ENCODE results near the gene AFMID. TPM values are rescaled to one million over a fixed set of nuclear protein-coding genes. Genes with fewer than 3 reads are reported as not detected.
A peak's percentile ranks its signal among the peaks of the same experiment; 100 is the strongest.
"Not testable (repeated sequence)": the region's sequence is repeated elsewhere in the genome, so short reads cannot be mapped to it uniquely, and the experiment has no call there.

The AFMID gene
- total RNA-seq, 2 experiments from 2014 or later = 17.1 to 24.2 TPM

DNA sequence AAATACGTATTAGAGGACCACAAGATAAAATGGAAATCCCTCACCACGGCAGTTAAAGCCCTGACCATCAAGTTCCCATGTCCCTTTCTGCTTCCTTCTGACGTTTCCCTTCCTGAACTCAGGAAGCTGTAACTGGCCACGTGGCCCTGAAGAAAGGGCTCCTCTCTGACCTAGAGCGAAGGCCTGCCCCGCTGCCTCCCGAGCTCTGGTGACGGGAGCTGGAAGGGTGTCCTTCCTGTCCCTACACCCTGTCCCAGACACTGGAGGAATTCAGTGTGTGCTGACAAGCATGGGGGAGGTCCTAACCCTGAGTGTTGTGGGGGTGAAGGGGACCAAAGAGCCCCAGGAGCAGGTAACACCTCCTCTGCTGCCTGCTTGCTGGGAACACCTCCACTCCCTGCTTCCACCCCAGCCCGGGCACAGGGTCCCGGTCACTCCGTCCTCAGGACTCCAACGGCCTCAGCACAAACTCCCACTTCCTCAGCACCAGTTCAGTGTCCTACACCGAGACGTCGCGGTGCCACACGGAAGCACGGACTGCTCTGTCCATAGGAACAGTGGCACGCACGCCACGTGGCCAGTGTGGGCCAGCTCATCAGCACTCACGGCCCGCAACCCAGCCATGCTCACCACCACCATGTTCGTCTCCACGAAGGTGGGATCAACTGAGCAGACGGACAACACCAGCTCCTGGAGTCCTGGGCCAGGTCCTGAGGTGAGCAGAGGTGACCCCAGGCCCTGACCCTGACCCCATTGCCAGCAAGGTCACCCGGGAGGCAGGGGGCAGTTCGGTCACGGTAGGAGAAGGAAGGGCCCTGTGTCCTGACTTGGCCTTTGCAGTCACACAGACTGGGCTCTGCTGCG is 61.1 kb downstream of the AFMID start:
- Mint-ChIP-seq H3K36me3 (no peaks in the 10 kb centered on the region), H3K4me1 (peaks cover 28% of the 10 kb centered on the region), H3K4me3 (no peak overlapping the region), H3K27me3 (peaks cover 12% of the 10 kb centered on the region), H3K27ac (no peak overlapping the region), H3K9me3 (ENCODE audit: low read depth) (no peaks in the 10 kb centered on the region)
- CTCF ChIA-PET = interaction anchor here (0.9 to 4.8 kb wide), 6 partner anchors 23 to 229 kb away, joined by 3 to 52 read pairs (median 15); no protein-coding TSS in a partner anchor
- ATAC-seq = no peak
- DNase-seq = no peak

DNA sequence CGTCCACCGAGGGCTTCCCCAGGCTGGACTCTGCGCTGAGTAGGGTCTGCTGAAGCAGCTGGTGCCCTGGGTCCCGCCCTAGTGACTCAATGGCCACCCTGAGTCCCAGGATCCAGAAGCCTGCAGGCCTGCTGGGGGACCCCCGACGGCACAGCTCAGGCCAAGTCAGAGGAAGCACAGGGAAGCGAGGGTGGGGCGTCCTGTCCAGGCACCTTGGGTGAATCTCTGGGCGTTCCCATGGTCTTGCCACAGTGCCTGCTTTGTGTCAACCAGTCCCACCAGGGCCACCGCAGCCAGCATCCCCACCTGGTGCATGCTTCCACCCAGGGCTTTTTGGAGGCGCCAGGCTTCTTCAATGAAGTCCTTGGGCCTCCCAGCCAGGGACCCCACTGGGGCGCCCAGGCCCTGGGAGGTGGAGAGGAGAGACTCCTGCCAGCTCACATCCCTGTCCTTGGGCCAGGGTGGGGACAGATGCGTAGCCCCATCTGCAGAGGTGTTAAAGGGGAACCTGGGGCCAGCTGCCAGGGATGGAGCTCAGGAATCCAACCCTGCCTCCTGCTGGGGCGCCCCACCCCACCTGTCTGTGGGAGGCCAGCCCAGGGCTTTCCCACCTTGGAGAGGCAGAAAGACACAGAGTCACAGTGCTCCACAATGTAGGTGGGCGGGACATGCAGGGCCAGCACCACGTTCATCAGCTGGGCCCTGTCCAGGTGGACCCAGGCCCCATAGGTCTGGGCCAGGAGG is 62.1 kb downstream of the AFMID start:
- ATAC-seq (no peak), DNase-seq (no peak)
- Mint-ChIP-seq H3K36me3 (no peaks in the 10 kb centered on the region), H3K27me3 (peaks cover 12% of the 10 kb centered on the region), H3K4me3 (no peak overlapping the region), H3K9me3 (ENCODE audit: low read depth) (no peaks in the 10 kb centered on the region), H3K4me1 (peaks cover 31% of the 10 kb centered on the region), H3K27ac (no peak overlapping the region)
- CTCF ChIA-PET = interaction anchor here (0.6 to 4.8 kb wide), 16 partner anchors 9 to 230 kb away, joined by 3 to 52 read pairs (median 8); partner anchors contain the start of gene SOCS3

DNA sequence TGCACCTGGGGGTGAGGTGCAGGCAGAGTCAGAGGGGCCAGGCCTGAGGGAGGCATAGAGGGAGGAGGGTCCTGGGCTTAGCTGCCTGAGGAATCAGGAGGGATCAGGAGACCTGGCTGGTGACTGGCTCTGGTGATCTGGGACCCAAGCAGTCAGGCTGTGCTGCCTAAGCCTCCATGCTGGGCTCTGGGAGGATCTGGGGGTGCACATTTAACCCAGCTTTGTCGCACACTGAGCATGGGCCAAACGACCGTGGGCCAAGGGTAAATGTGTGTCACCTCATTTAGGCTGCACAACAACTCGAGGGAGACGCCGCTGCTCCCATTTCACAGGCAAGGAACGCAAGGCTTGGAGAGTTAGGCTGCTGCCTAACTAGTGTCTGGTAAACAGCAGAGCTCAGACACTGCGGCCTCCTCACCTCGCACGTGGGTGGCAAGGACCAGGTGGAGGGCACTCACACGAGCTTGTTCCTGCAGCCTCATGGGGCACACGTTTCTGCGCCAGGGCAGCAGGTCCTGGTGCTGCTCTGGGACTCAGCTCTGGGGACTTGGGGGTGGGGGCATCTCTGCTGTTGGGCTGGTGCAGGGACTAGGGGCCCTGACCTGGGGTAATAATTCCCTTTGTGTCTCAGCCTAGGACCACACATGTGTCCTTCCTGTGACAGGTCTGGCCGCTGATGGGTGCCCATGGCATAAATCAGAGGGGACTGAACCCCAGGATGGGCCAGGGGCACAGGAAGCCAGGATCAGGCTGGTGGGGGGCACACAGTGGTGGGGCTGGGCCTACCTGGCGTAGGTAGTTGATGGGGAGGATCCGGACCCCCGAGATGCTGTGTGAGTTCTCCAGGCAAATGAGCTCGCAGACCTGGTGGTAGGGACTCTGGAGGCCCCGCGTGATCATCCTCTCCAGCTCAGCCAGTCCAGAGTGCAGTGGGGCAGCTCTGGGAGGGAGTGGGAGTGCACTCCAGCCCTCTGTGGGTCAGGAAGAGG is 63.0 kb downstream of the AFMID start:
- Mint-ChIP-seq H3K36me3 (no peaks in the 10 kb centered on the region), H3K27me3 (peaks cover 12% of the 10 kb centered on the region), H3K27ac (no peak overlapping the region), H3K4me3 (no peak overlapping the region), H3K4me1 (peaks cover 33% of the 10 kb centered on the region), H3K9me3 (ENCODE audit: low read depth) (no peaks in the 10 kb centered on the region)
- CTCF ChIA-PET = interaction anchor here (0.6 to 4.8 kb wide), 40 partner anchors 7 to 554 kb away, joined by 3 to 52 read pairs (median 4); partner anchors contain the start of gene SOCS3
- DNase-seq = no peak
- no peak for ATAC-seq

DNA sequence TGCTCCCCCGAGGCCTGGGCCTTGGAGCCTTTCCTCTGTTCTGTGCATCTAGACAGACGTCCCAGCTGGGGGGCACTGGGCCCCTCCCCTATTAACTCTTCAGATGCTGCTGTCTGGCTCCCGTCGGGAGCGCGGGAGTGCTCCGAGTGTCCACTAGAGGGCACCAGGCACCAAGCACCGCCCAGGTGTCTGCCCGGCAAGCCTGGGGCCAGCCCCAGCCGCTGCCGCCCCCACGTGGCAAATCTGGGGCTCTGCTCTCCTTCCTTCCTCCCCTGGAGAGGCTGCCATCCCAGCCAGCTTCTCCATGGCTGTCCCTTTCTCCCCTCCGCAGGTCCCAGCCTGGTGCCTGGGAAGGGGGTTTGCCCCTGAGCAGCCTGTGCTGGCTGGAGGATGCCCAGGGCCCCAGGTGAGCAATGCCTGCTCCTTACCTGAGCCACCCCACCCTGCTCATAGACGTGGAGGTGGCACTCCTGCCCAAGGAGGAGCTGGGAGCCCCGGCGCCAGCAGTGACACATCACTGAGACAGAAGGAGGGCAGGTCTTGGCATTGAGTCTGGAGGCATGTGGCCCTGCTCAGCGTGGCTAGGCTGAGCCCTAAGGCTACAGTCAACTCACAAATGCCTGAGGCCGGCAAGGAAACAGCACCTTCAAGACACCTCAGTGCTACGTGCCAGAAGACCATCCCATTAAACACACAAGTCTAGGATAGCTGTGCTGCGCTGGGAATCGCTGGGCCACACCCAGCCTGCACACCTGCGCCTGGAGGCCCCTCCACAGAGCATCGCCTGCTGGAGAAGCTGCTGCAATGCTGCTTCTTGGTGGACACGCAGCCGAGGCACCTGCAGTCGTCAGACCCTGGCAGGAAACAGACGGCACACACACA is 64.0 kb downstream of the AFMID start:
- H3K4me3 Mint-ChIP-seq = no peak overlapping the region
- peaks cover 33% of the 10 kb centered on the region for H3K4me1 Mint-ChIP-seq
- DNase-seq (peak; percentile 90), ATAC-seq (peak; percentile 81)
- CTCF ChIA-PET = interaction anchor here (0.7 to 4.8 kb wide), 64 partner anchors 8 to 587 kb away, joined by 3 to 52 read pairs (median 4); partner anchors contain the start of genes AFMID, SOCS3, TK1 and TMC8
- H3K36me3 Mint-ChIP-seq = no peaks in the 10 kb centered on the region
- H3K9me3 Mint-ChIP-seq (ENCODE audit: low read depth) = no peaks in the 10 kb centered on the region
- H3K27ac Mint-ChIP-seq = no peak overlapping the region
- H3K27me3 Mint-ChIP-seq = peaks cover 12% of the 10 kb centered on the region

DNA sequence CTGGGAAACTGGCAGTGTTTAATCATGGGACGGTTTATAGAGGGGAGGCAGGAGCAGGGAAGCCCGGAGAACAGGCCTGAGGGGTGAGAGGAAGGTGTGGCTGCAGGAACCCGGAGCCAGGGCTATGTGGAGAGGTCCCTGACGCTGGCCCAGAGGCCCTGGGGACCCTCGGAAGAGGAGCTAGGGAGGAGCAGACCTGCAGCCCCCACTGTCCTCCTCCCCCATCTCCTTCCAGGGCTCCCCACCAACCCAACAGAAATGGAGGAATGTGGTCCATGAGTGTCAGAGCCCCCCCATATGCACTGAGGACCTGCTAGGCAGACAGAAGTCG is 64.6 kb downstream of the AFMID start:
- Mint-ChIP-seq H3K4me3 (no peak overlapping the region), H3K27me3 (peaks cover 11% of the 10 kb centered on the region), H3K9me3 (ENCODE audit: low read depth) (no peaks in the 10 kb centered on the region), H3K4me1 (peaks cover 33% of the 10 kb centered on the region), H3K36me3 (no peaks in the 10 kb centered on the region), H3K27ac (no peak overlapping the region)
- ATAC-seq = no peak
- DNase-seq = no peak
- CTCF ChIA-PET = interaction anchor here (0.6 to 4.8 kb wide), 44 partner anchors 8 to 588 kb away, joined by 3 to 52 read pairs (median 4); partner anchors contain the start of genes AFMID, SOCS3, TK1 and TMC8

DNA sequence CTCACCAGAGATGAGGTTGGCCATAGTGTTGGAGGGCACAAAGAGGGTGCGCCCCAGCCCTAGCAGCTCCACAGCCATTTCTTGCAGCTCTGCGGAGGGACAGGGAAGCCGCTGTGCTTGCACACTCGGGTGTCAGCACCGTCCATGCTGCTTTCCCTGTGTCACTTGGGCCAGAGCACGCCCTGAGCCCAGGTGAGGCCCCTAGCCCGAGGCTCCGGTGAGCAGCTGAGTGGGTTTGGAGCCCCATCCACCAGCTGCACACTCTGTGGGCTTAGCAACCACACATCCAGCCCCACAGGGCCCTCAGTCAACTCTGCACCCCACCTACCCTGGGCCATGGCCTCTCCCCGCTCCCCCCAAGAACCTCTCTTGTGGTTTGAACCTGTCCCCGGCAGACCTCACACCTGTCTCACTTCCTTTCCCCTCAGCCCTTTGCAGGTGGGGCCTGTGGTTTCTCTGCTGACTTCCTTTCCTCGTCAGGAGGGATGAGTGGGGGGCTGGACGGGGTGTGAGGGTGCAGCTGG is 65.0 kb downstream of the AFMID start:
- peak overlapping the region; percentile 56 for H3K27ac Mint-ChIP-seq
- peak; percentile 84 for DNase-seq
- peaks cover 33% of the 10 kb centered on the region for H3K4me1 Mint-ChIP-seq
- CTCF ChIA-PET = interaction anchor here (0.6 to 4.8 kb wide), 24 partner anchors 9 to 445 kb away, joined by 3 to 52 read pairs (median 5); partner anchors contain the start of gene SOCS3
- H3K27me3 Mint-ChIP-seq = peaks cover 8% of the 10 kb centered on the region
- no peaks in the 10 kb centered on the region for H3K9me3 Mint-ChIP-seq (ENCODE audit: low read depth)
- H3K36me3 Mint-ChIP-seq = no peaks in the 10 kb centered on the region
- peak; percentile 29 for ATAC-seq
- H3K4me3 Mint-ChIP-seq = peak overlapping the region; percentile 8

DNA sequence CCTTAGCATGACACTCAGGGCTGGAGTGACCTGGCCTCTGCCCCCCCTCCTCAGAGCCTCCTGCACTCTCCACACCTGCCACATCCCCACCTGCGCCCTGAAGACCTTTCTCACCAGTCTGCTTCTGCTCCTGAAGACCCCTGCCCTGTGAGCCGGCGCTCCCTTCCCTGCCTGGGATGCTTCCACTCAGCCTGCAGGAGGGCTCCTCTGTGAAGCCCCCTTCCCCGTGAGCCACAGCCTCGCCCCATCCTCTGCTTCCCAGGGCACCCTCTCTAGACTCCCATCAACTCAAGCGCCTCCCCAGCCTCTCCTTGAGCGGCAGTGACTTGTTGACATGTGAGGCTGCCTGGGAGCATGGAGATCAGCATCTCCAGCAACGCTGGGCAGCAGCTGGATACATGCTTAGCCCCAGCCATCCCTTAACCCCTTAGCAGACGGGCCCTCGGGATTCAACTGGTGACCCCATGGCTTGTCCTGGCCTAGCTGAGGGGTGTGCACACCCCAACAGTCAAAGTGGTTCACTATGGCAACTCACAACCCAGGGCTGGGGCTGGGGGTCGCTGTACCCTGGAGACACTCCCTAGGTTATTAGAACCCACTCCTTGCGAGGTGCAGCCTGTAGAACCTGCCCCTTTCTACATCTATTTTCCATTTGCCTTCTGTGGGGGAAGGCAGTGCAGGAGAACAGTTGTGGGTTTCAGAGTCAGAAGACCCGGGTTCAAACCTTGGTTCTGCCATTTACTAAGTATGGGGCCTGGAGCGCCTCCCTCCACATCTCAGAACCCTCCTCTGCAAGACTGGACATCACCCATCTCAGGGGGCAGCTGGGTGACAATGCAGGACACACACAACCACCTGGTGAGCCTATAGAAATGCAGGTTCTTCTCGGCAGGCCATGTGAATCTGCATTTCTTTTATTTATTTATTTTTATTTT is 65.8 kb downstream of the AFMID start:
- peak overlapping the region; percentile 56 for H3K27ac Mint-ChIP-seq
- ATAC-seq (no peak), DNase-seq (no peak)
- H3K4me1 Mint-ChIP-seq = peaks cover 35% of the 10 kb centered on the region
- no peaks in the 10 kb centered on the region for H3K9me3 Mint-ChIP-seq (ENCODE audit: low read depth)
- H3K4me3 Mint-ChIP-seq = peak overlapping the region; percentile 48
- H3K36me3 Mint-ChIP-seq = no peaks in the 10 kb centered on the region
- CTCF ChIA-PET = interaction anchor here (1.0 to 4.8 kb wide), 9 partner anchors 8 to 234 kb away, joined by 3 to 52 read pairs (median 6); no protein-coding TSS in a partner anchor
- peaks cover 8% of the 10 kb centered on the region for H3K27me3 Mint-ChIP-seq

DNA sequence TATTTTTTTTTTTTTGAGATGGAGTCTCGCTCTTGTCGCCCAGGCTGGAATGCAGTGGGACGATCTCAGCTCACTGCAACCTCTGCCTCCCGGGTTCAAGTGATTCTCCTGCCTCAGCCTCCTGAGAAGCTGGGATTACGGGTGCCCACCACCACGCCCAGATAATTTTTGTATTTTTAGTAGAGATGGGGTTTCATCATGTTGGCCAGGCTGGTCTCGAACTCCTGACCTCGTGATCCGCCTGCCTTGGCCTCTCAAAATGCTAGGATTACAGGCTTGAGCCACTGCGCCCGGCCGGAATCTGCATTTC is 66.4 kb downstream of the AFMID start:
- H3K36me3 Mint-ChIP-seq; DNase-seq; CTCF ChIA-PET; H3K9me3 Mint-ChIP-seq (ENCODE audit: low read depth); ATAC-seq; H3K27ac Mint-ChIP-seq: not testable (repeated sequence)
- H3K27me3 Mint-ChIP-seq = peaks cover 10% of the 10 kb centered on the region
- peaks cover 40% of the 10 kb centered on the region for H3K4me1 Mint-ChIP-seq
- H3K4me3 Mint-ChIP-seq = peak overlapping the region; percentile 69

DNA sequence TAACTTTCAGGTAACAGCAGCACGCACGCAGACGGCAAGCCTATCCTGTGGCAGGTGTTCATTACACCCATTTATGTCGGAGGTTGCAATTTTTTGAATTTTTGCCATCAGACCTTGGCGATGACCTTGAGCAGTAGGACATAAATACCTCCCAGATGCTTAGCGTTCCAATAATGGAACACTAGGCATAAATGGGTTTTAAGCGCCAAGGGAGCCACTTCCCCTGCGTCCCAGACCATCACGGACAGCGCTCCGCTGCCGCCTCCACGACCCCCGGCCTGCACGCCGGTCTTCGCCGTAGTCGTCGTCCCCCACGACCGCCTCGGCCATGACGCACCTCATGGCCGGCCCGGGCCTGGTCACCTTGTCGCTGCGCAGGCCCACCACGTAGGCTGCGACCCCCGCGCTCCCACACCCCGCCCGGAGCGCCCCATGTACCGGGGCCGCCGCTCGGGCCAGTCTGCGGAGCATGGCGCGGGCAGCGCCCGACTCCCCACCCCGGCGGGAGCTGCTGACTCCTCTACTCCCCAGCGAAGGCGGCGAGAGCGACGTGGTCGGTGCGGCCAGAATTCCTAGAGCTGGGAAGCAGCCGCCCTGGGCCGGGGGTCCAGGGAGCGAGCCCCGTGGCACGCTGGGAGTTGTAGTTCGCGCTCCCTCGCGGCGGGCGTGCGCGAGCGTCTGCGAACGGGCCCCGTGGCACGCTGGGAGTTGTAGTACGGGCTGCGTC is 66.9 kb downstream of the AFMID start:
- peak; percentile 73 for ATAC-seq
- Mint-ChIP-seq H3K4me1 (peaks cover 40% of the 10 kb centered on the region), H3K4me3 (peak overlapping the region; percentile 69), H3K27me3 (peaks cover 10% of the 10 kb centered on the region), H3K27ac (peak overlapping the region; percentile 65), H3K9me3 (ENCODE audit: low read depth) (no peaks in the 10 kb centered on the region), H3K36me3 (no peaks in the 10 kb centered on the region)
- CTCF ChIA-PET = interaction anchor here (1.0 to 1.8 kb wide), 4 partner anchors 9 to 168 kb away, joined by 3 to 7 read pairs (median 4); no protein-coding TSS in a partner anchor
- DNase-seq = peak; percentile 88

DNA sequence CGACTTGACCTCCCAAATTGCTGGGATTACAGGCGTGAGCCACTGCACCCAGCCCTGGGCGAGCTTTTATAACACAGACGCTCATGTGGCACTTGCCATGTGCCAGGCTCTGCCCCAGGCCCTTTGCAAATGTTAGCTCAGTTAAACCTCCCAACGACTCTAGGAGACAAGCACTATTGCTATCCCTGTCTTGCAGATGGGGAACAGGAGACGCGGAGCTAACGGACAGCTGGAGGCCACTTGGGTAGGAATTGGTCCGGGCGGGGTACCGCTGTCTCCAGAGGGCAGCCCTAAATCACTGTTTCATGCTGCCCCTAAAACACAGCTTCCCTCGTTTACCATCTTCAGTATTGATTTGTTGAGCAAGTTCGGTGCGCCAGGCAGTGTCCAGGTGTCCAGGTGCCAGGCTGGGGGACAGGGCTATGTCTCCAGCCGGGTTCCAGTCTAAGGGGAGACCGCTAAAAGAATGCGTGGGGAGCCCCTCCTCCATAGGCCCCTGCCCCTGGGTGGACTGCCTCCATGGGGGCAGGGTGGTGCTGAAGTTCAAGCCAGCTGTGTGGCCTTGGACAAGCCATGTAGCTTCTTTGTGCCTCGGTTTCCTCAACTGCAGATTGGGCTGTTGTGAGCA is 68.0 kb downstream of the AFMID start:
- ATAC-seq (no peak), DNase-seq (no peak)
- Mint-ChIP-seq H3K27me3 (peaks cover 7% of the 10 kb centered on the region), H3K4me1 (peaks cover 44% of the 10 kb centered on the region), H3K4me3 (no peak overlapping the region), H3K27ac (no peak overlapping the region), H3K36me3 (no peaks in the 10 kb centered on the region), H3K9me3 (ENCODE audit: low read depth) (no peaks in the 10 kb centered on the region)
- CTCF ChIA-PET = interaction anchor here (1.0 to 1.8 kb wide), 4 partner anchors 8 to 167 kb away, joined by 3 to 7 read pairs (median 4); no protein-coding TSS in a partner anchor

Data from activated CD8-positive, alpha-beta memory T cell treated with anti-CD3 and anti-CD28 coated beads, Interleukin-2, amount 10 ng/mL, durations not matched to agents 7 days and 5 days (primary cell).